Measurements from ENCODE around the gene RPS6KL1.

The RPS6KL1 gene

GRCh38 chr14:74922752-74923401, at the start of gene RPS6KL1:
Gene RPS6KL1, minus strand, starts transcription at chr14:74923260. Its CDS starts 1,719 bp downstream, at chr14:74921541.
- TF ChIP-seq CTCF (conservative IDR thresholded peaks at IDR 0.05; ENCODE audit: control insufficient read depth, insufficient read depth, low read depth, low read length) = no peak
- DNase-seq (ENCODE audit: low read depth) = peak; percentile 68

GRCh38 chr14:74968811-74969210, 45.8 kb upstream of the RPS6KL1 start:
- TF ChIP-seq CTCF (conservative IDR thresholded peaks at IDR 0.05; ENCODE audit: control insufficient read depth, insufficient read depth, low read depth, low read length) = no peak
- no peak overlapping the region for H3K4me3 ChIP-seq (ENCODE audit: control insufficient read depth, low read depth, low read length)
- no peak for DNase-seq (ENCODE audit: low read depth)

More at GRCh38 chr14:74922752-74923401, at the start of gene RPS6KL1:
- H3K4me3 ChIP-seq (ENCODE audit: control insufficient read depth, low read depth, low read length) = peak within 1 kb of the TSS; percentile 49

- H3K4me3 ChIP-seq (ENCODE audit: control insufficient read depth, low read depth, low read length) = no peak overlapping the region
- peak; percentile 82 for DNase-seq (ENCODE audit: low read depth)
- TF ChIP-seq CTCF (conservative IDR thresholded peaks at IDR 0.05; ENCODE audit: control insufficient read depth, insufficient read depth, low read depth, low read length) = no peak
Measured at GRCh38 chr14:74965486-74966153, 42.6 kb upstream of the RPS6KL1 start.

- peak; percentile 73 for DNase-seq (ENCODE audit: low read depth)
- no peak overlapping the region for H3K4me3 ChIP-seq (ENCODE audit: control insufficient read depth, low read depth, low read length)
- no peak for TF ChIP-seq CTCF (conservative IDR thresholded peaks at IDR 0.05; ENCODE audit: control insufficient read depth, insufficient read depth, low read depth, low read length)
Measured at GRCh38 chr14:74964787-74965485, 41.9 kb upstream of the RPS6KL1 start.

- peak; percentile 62 for DNase-seq (ENCODE audit: low read depth)
- H3K4me3 ChIP-seq (ENCODE audit: control insufficient read depth, low read depth, low read length) = no peak overlapping the region
- no peak for TF ChIP-seq CTCF (conservative IDR thresholded peaks at IDR 0.05; ENCODE audit: control insufficient read depth, insufficient read depth, low read depth, low read length)
Measured at GRCh38 chr14:74963705-74964271, 40.7 kb upstream of the RPS6KL1 start.

- no peak for DNase-seq (ENCODE audit: low read depth)
- TF ChIP-seq CTCF (conservative IDR thresholded peaks at IDR 0.05; ENCODE audit: control insufficient read depth, insufficient read depth, low read depth, low read length) = no peak
- no peak overlapping the region for H3K4me3 ChIP-seq (ENCODE audit: control insufficient read depth, low read depth, low read length)
Measured at GRCh38 chr14:74963178-74963704, 40.2 kb upstream of the RPS6KL1 start.
